MV-4-11 (cell line): ENCODE results near the gene PIGBOS1.
"Not testable (repeated sequence)": the region's sequence is repeated elsewhere in the genome, so short reads cannot be mapped to it uniquely, and the experiment has no call there.

Experiments
- DNase-seq: peaks from one replicate; lab custom pipeline; 2025; lab: John Stamatoyannopoulos, UW

Gene PIGBOS1

DNA sequence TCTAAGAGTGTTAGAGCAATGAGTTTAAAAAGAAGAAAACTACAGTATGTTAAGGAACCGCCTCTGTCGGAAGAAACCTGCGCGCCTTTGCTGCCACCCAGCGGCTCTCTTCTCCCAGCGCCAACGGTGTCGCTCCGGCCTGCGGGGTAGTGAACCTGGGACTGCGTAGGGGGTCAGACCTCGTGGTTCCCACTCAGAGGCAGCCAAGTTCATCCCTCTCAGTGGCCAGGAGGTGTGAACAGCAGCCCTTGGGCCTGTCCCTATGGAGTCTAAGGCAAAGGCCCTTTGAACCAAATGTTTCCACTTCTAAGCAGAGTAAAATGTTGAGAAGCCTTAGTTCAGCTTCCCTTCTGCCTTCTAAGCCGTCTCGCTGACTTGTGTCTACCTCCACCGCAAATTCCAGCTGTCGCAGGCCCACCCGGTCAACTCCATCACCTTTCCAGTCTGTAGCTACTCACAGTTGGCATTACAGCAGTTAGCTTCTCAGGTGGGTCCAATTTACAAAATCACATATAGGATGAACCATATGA is 28.3 kb downstream of the PIGBOS1 start:
- peak; percentile 82 for DNase-seq

DNA sequence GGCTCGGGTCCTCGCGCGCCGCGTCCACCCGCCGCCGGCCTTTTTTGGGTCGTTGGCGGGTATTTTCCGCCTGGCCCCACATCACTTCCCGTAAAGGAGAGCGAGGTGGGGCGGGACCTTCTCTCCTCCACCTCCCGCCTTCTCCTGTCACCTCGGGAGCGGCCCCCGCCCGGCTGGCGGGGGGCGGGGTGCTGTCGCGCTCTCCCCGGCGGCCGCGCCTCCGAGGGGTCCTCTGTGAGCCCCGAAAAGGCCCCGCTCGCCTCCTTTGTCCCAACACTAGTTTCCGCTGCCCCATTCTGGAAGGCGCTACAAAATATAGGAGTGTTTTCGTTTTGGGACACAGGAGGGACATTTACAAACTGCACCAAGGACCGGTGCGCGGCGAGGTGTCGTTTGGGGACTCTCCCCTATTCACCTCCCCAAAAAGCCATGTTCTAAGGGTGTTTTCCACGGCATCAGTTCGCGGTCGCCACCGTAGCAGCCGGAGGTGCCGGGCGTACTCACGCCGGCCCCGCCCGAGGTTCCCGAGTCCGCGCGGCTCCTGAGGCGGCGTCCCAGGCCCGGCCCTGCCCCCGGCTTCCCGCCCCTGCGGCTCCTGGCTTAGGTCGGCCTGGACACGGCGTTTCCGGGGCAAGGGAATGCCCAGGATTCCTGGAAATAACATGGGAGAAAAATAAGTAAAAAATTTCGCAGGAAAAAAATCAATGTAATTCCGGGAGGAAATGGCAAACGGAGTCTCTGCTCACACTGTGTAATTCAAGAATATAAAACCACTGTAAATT is 29.0 kb downstream of the PIGBOS1 start, which contains the start of gene RAB27A:
TSS of gene RAB27A (minus strand) at position 68 of the 782 bp plus-strand sequence. CDS start 54,879 bp downstream, outside the sequence.
- peak; percentile 45 for DNase-seq

GRCh38 chr15:55289011-55289745 is 29.7 kb downstream of the PIGBOS1 start:
- DNase-seq, result peak; percentile 53

GRCh38 chr15:55288006-55288717 is 30.8 kb downstream of the PIGBOS1 start:
- DNase-seq, result no peak

GRCh38 chr15:55286442-55287189 is 32.3 kb downstream of the PIGBOS1 start:
- not testable (repeated sequence) for DNase-seq

DNA sequence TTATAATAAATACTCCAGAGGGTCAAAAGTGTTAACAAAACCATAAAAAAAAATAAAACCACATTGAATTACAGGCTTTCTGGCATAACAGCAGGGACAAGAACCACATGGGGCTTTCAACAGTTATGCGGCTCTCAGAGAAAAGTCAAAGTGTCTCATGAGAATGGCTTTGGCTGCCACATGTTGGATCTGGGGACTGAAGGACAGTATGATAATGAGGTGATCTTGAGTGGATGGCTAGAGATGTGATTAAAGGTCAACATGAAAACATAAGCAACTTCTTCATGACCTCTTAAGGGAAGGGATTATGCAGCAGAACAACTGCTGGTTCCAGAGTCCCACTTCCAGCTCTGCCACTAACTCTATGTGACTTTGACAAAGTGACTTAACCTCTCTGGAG is 34.5 kb downstream of the PIGBOS1 start:
- DNase-seq, result no peak

GRCh38 chr15:55283379-55284147 is 35.4 kb downstream of the PIGBOS1 start:
- no peak for DNase-seq

DNA sequence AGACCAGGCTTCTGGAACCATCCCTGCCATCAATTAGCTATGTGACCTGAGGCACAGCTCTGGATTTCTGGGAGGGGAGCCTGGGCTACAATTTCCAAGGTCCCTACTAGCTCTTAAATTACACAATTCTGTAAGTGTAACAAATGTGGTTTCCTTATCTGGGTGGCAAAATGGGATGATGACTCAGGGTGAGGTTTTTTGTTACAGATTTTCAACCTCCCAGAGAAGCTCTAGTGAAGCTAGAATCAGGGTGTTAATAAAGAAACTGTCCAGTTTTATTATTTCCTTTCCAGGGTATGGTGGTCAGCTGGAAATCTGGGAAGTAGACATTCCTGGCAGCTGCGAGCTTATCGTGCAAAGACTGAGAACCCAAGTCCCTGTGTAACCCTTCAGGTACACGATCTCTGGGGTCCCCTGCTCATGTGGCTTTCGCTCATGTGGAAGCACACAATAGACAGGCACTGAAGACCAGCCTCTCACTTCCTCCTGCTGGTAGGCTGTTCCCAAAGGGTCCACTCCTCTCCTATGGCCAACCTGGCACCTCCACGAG is 36.6 kb downstream of the PIGBOS1 start:
- peak; percentile 89 for DNase-seq

DNA sequence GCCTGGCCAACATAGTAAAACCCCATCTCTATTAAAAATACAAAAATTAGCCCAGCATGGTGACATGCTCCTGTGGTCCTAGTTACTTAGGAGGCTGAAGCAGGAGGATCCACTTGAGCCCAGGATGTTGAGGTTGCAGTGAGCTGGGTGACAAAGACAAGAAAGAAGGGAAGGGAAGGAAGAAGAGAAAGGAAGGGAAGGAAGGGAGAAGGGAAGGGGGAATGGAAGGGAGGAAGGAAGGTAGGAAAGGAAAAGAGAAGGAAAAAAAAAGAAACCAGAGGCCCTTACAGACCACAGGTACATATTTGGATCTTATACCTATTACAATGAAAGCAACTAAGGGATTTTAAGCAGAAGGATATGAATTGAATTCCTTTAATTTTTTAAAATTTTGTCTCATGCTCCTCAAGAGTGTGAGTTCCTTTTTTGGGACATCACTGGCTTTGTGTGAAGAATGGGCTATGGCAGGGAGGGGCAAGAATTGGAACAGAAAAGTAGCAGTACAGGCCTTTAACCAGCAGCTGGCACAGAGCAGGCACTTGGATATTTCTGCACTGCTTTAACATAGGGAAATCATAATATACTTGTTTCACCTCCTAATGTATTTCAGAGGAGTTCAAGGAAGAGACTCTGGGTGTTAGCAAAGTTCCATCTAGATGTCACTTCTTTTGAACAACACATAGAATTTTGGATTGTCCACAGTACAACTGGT is 37.2 kb downstream of the PIGBOS1 start:
- peak; percentile 34 for DNase-seq

GRCh38 chr15:55280589-55280988 is 38.3 kb downstream of the PIGBOS1 start:
- DNase-seq, result not testable (repeated sequence)

GRCh38 chr15:55279746-55280351 is 39.1 kb downstream of the PIGBOS1 start:
- peak; percentile 84 for DNase-seq

DNA sequence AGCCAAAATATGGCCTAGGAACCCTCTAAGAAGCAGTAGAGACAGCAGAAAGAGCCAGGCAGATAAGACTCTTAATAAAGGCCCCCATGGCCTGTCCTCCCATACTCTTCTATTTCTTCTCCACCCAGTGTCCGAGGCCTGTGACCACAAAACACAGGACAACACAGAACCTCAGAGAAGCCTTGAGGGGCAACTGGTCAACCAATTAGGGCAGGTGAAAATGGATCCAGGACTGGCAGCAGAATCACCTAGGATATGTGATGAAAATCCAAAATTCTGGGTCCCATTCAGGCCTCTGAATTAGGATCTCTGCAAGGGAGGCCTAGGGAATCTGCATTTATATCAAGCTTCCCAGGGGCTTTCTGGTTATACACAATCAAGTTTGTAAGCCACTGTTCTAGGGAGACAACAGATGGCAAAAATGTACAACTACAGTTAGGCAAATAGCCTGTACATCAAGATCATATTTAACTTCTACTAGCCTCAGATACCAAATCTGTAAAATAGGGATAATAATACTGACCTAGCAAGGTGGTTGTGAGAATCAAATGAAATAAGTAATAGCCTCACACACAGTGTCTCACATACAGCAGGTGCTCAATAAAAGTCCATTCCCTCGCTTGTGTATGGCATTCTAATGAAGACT is 39.7 kb downstream of the PIGBOS1 start:
- DNase-seq, result no peak

GRCh38 chr15:55277715-55278114 is 41.2 kb downstream of the PIGBOS1 start:
- no peak for DNase-seq

DNA sequence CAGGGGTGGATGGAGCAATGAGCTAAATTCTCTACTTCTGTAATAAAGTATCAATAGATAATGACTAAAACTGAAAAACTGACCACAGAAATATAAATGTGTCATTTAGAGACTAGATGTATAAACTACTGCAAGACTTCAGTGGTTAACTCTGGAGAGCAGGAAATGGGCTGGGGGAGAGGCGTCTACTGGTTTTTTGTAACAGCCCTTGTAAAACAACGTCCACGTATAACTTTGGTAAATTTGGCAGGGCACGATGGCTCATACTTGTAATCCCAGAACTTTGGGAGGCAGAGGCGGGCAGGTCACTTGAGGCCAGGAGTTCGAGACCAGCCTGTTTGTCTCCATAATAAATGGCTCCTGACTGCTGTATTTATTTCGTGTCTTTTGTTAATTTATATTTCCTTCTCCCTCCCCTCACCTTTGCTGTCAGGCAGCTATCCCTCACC is 41.8 kb downstream of the PIGBOS1 start:
- DNase-seq, result peak; percentile 96

GRCh38 chr15:55276324-55276723 is 42.6 kb downstream of the PIGBOS1 start:
- DNase-seq, result no peak

DNA sequence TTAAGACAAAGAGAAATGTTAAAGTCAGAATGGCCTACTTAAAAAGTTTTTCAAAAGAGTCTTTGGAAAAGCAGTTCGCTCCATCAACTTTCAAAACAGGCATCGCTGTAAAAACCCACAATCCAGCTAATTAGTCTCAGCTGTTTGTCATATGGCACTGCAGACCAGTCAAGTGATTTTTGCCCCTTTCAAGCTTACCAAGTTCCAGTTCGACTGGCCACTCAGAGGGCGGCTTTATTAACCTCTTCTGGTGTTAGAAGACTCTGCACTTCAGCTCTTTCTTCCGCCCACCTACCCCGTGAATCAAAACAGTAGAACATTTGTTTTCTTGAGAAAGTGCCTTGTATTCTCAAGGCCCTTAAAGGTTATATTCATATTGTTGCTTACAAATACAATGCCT is 48.6 kb downstream of the PIGBOS1 start:
- DNase-seq, result no peak

GRCh38 chr15:55268176-55268695 is 50.7 kb downstream of the PIGBOS1 start:
- DNase-seq, result no peak

DNA sequence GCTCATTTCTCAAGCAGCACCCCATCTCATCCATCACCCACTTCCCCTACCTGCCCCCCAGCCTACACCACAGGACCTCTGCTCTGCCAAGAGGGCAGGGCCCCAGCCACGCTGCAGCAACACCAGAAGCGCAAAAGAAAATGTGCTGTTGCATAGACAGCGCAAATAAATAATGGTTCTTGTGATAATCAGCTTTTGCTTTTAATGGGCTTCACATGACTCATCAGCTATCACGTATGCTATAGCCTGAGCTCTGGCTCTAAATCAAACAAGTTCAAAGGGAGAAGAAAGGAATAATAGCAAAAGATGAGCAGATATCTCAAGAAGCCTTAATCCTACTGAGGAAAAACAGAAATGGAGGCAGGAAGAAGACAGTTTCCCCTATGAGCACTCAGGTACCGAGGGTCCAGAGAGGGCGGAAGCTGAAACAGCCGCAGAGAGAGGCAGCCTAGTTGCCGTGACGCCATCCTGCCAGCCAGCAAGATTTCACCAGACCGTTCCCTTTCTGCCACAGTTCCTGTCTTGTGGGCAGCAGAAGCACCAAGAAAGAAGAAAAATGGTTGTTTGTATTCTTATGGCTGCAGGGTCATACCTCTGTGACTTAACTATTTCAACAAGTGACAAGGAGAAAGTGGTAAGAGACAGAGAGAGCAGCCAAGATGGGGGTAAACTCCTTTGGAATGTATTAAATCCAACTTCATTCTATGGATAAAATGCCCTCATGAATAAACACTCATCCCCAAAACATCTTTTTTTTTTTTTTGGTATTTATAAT is 51.3 kb downstream of the PIGBOS1 start:
- DNase-seq, result peak; percentile 79
